NCI-H748 (cell line): Measurements from ENCODE around the gene BCAS1.

ENCODE experiments used
- DNase-seq: peaks from one replicate; lab custom pipeline; 2025; ENCODE audit not compliant: unreplicated experiment; lab: John Stamatoyannopoulos, UW

The BCAS1 gene

GRCh38 chr20:54051068-54051467, 19.3 kb downstream of the BCAS1 start:
- DNase-seq: no peak

GRCh38 chr20:54048891-54049545, 21.4 kb downstream of the BCAS1 start:
- DNase-seq: no peak

GRCh38 chr20:54048481-54048880, 21.9 kb downstream of the BCAS1 start:
- no peak for DNase-seq

GRCh38 chr20:54047720-54048119, 22.7 kb downstream of the BCAS1 start:
- DNase-seq: no peak

GRCh38 chr20:54047048-54047447, 23.3 kb downstream of the BCAS1 start:
- no peak for DNase-seq

- no peak for DNase-seq
Measured at GRCh38 chr20:54044156-54044555, 26.2 kb downstream of the BCAS1 start.

GRCh38 chr20:54043076-54043967, 27.1 kb downstream of the BCAS1 start:
- no peak for DNase-seq

GRCh38 chr20:54042021-54042420, 28.4 kb downstream of the BCAS1 start:
- no peak for DNase-seq

GRCh38 chr20:54041336-54041735, 29.1 kb downstream of the BCAS1 start:
- no peak for DNase-seq

GRCh38 chr20:54040531-54040930, 29.9 kb downstream of the BCAS1 start:
- no peak for DNase-seq

GRCh38 chr20:54038961-54039360, 31.4 kb downstream of the BCAS1 start:
- DNase-seq: no peak

GRCh38 chr20:54037525-54037924, 32.9 kb downstream of the BCAS1 start:
- no peak for DNase-seq

GRCh38 chr20:54029643-54030042, 40.8 kb downstream of the BCAS1 start:
- no peak for DNase-seq

GRCh38 chr20:54029176-54029575, 41.2 kb downstream of the BCAS1 start:
- DNase-seq: no peak

- no peak for DNase-seq
Measured at GRCh38 chr20:54028276-54029011, 42.0 kb downstream of the BCAS1 start.

- no peak for DNase-seq
Measured at GRCh38 chr20:54027704-54028103, 42.7 kb downstream of the BCAS1 start.

GRCh38 chr20:54026295-54027064, 43.9 kb downstream of the BCAS1 start:
- no peak for DNase-seq

GRCh38 chr20:54025251-54025771, 45.1 kb downstream of the BCAS1 start:
- no peak for DNase-seq

- DNase-seq: no peak
Measured at GRCh38 chr20:54023406-54023805, 47.0 kb downstream of the BCAS1 start.

GRCh38 chr20:54021446-54022235, 48.8 kb downstream of the BCAS1 start:
- no peak for DNase-seq
